KMS-11 (cell line): ENCODE measurements around the gene TRIM28.

Experiments
- H2AFZ ChIP-seq: fragments of 200-600 bp; sonication (generic); 2 replicates; pipeline ENCODE4 v1.6.1; 2016; ENCODE audit warnings: antibody characterized with exemption, mixed run types, low read depth
- H3K27ac ChIP-seq: fragments of 200-600 bp; sonication (generic); 2 replicates; pipeline ENCODE4 v1.6.1; 2016; ENCODE audit warnings: mild to moderate bottlenecking, mixed run types
- H3K27me3 ChIP-seq: fragments of 200-600 bp; sonication (generic); 2 replicates; pipeline ENCODE4 v1.6.1; 2017; ENCODE audit warnings: mild to moderate bottlenecking, low read depth, mixed run types, moderate library complexity; ENCODE audit not compliant: insufficient read depth
- H3K36me3 ChIP-seq: fragments of 200-600 bp; sonication (generic); 2 replicates; pipeline ENCODE4 v1.6.1; 2017; ENCODE audit warnings: mild to moderate bottlenecking, mixed run types; ENCODE audit not compliant: insufficient read depth
- H3K4me1 ChIP-seq: fragments of 200-600 bp; sonication (generic); 2 replicates; pipeline ENCODE4 v1.6.1; 2016; ENCODE audit warnings: mild to moderate bottlenecking, low read depth, mixed run types; ENCODE audit not compliant: poor library complexity, severe bottlenecking
- H3K4me2 ChIP-seq: fragments of 200-600 bp; sonication (generic); 2 replicates; pipeline ENCODE4 v1.7.0; 2016; ENCODE audit warnings: mild to moderate bottlenecking, mixed run types
- H3K4me3 ChIP-seq: fragments of 200-600 bp; sonication (generic); IDR thresholded peaks from 2 replicates; pipeline ENCODE4 v1.6.1; 2017; ENCODE audit warnings: low read depth, low read length, mixed read lengths; ENCODE audit not compliant: insufficient read depth
- H3K79me2 ChIP-seq: fragments of 200-600 bp; sonication (generic); 2 replicates; pipeline ENCODE4 v1.6.1; 2016; ENCODE audit warnings: low read depth, mixed run types; ENCODE audit not compliant: insufficient read depth
- H3K9ac ChIP-seq: fragments of 200-600 bp; sonication (generic); 2 replicates; pipeline ENCODE4 v1.6.1; 2016; ENCODE audit warnings: mild to moderate bottlenecking, mixed run types
- H4K20me1 ChIP-seq: fragments of 200-600 bp; sonication (generic); 2 replicates; pipeline ENCODE4 v1.6.1; 2016; ENCODE audit warnings: mild to moderate bottlenecking, mixed run types; ENCODE audit not compliant: insufficient read depth
- CTCF ChIP-seq: fragments of 200-600 bp; sonication (generic); conservative IDR thresholded peaks from 2 replicates; pipeline ENCODE4 v1.6.1; 2017; ENCODE audit warnings: low read depth, mild to moderate bottlenecking, antibody characterized with exemption, low read length, moderate library complexity, mixed read lengths

The TRIM28 gene

GRCh38 chr19:58544591-58545285 lies 874 bp downstream of the TRIM28 start:
- H3K4me3 ChIP-seq, result peak overlapping the region; percentile 21
- peak overlapping the region; percentile 77; the same call in 1 of the 2 replicates for H3K9ac ChIP-seq
- peak overlapping the region; percentile 69 for H3K27ac ChIP-seq
- peaks cover 49% of the 10 kb centered on the region for H3K79me2 ChIP-seq
- peaks cover 11% of the 10 kb centered on the region for H3K4me1 ChIP-seq
- H2AFZ ChIP-seq, result no peak overlapping the region
- peaks cover 27% of the 10 kb centered on the region for H4K20me1 ChIP-seq
- peaks cover 9% of the 10 kb centered on the region; the same call in 1 of the 2 replicates for H3K36me3 ChIP-seq
- no peak for TF ChIP-seq CTCF
- no peaks in the 10 kb centered on the region; the same call in 1 of the 2 replicates for H3K27me3 ChIP-seq
- H3K4me2 ChIP-seq, result peak overlapping the region; percentile 95

GRCh38 chr19:58545286-58546018 lies 1.6 kb downstream of the TRIM28 start:
- Histone ChIP-seq H3K79me2 (peaks cover 49% of the 10 kb centered on the region), H3K4me2 (peak overlapping the region; percentile 95), H3K9ac (peak overlapping the region; percentile 62; the same call in 1 of the 2 replicates), H3K27me3 (no peaks in the 10 kb centered on the region; the same call in 1 of the 2 replicates), H3K4me1 (peaks cover 11% of the 10 kb centered on the region), H3K4me3 (peak overlapping the region; percentile 21), H3K27ac (peak overlapping the region; percentile 40), H3K36me3 (peaks cover 16% of the 10 kb centered on the region; the same call in 1 of the 2 replicates), H2AFZ (no peak overlapping the region), H4K20me1 (peaks cover 27% of the 10 kb centered on the region)
- TF ChIP-seq CTCF, result no peak

- Histone ChIP-seq H3K79me2 (peaks cover 49% of the 10 kb centered on the region), H3K27me3 (no peaks in the 10 kb centered on the region; the same call in 1 of the 2 replicates), H3K4me2 (peak overlapping the region; percentile 95), H3K9ac (peak overlapping the region; percentile 62; the same call in 1 of the 2 replicates), H3K4me1 (peaks cover 11% of the 10 kb centered on the region), H2AFZ (no peak overlapping the region), H3K36me3 (peaks cover 20% of the 10 kb centered on the region; the same call in 1 of the 2 replicates), H3K27ac (0 out of 2 replicates have a peak overlapping the region, but pooled peaks have one; percentile 40), H4K20me1 (peaks cover 27% of the 10 kb centered on the region), H3K4me3 (no peak overlapping the region)
- TF ChIP-seq CTCF, result no peak
These were observed 2.2 kb downstream of the TRIM28 start for GRCh38 chr19:58546019-58546530.
